C4-2B (cell line): ENCODE results near the gene SAMD13.

Source experiments
- ZFX ChIP-seq: fragments of 450-650 bp; IDR thresholded peaks from 2 replicates; pipeline ENCODE4 v1.6.1; 2017
- TF ChIP-seq, protein P1 (sequence below): fragments of 450-650 bp; conservative IDR thresholded peaks from 2 replicates; pipeline ENCODE4 v1.5.1; 2017; ENCODE audit warnings: mild to moderate bottlenecking

DNA sequence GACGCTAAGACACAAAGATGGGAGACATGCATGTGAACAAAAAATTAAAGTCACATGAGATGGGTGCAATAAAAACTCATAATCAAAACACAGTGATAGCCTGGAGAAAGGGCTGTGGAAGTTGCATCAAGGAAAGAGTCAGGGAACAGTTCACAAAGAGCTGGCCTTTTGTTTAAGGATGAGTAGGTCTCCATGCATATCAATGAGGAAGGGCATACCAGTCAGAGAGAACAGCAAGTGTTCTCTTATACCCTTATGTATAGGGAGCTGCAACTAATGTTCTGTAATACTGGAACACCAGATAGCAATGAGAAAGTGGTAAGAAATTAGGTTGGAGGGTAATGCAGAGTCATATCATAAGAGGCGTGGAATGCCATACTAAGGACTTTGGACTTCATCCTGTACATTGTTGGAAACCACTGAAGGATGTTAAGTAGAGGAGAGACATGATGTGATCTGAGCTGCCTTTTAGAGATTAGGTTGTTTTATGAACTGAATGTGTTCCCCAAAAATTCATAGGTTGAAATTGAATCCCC is 46.7 kb upstream of the SAMD13 start:
- TF ChIP-seq, protein P1, sequence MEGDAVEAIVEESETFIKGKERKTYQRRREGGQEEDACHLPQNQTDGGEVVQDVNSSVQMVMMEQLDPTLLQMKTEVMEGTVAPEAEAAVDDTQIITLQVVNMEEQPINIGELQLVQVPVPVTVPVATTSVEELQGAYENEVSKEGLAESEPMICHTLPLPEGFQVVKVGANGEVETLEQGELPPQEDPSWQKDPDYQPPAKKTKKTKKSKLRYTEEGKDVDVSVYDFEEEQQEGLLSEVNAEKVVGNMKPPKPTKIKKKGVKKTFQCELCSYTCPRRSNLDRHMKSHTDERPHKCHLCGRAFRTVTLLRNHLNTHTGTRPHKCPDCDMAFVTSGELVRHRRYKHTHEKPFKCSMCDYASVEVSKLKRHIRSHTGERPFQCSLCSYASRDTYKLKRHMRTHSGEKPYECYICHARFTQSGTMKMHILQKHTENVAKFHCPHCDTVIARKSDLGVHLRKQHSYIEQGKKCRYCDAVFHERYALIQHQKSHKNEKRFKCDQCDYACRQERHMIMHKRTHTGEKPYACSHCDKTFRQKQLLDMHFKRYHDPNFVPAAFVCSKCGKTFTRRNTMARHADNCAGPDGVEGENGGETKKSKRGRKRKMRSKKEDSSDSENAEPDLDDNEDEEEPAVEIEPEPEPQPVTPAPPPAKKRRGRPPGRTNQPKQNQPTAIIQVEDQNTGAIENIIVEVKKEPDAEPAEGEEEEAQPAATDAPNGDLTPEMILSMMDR: no peak
- TF ChIP-seq ZFX: no peak
